HG03103 (cell line): Measurements from ENCODE around the gene KLF5.
"Not testable (repeated sequence)": the region's sequence is repeated elsewhere in the genome, so short reads cannot be mapped to it uniquely, and the experiment has no call there.

ENCODE experiments used
- ATAC-seq: cut with Tn5 transposase; IDR thresholded peaks from one replicate; pipeline ENCODE4 v1.9.1; 2021; ENCODE audit warnings: low read depth; ENCODE audit not compliant: unreplicated experiment

Gene KLF5

GRCh38 chr13:73082471-73082870 lies 23.7 kb downstream of the KLF5 start:
- no peak for ATAC-seq

DNA sequence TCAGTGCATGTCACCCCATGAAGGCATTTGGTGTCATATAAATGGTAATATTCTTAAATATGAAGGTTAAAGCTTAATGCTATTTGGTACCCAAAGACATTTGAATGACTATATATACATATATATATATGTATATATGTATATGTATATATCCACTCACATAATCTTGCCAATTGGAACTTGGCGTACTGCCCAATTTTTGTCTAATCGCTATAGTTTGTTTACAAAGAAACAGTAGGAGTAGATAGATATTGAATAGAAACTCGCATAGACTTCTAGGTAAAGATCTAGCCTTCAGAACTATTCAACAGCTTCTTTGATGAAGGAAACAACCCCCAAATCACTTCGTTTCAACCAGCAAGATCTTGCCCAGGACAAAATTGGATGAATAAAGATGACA lies 24.1 kb downstream of the KLF5 start:
- ATAC-seq: no peak

GRCh38 chr13:73088332-73088935 lies 29.6 kb downstream of the KLF5 start:
- ATAC-seq: no peak

DNA sequence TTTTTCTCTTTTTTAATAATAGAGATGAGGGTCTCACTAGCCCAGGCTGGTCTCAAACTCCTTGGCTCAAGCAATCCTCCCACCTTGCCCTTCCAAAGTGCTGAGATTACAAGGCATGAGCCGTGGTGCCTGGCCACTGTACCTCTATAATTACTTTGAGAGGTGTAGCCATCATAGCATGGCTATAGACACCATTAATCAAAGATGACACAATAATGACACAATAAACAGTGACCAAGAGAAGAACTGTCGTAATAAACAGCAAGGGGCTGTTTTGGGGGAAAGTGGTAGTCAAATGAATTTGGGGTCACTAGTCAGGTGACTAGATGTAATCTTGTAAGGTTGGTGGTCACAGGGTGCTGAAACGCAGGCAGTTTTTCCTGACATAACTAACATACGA lies 30.4 kb downstream of the KLF5 start:
- ATAC-seq: no peak

- ATAC-seq: no peak
Observed at GRCh38 chr13:73090116-73090822, 31.5 kb downstream of the KLF5 start.

- ATAC-seq: no peak
Observed at GRCh38 chr13:73090823-73091187, 32.0 kb downstream of the KLF5 start.

DNA sequence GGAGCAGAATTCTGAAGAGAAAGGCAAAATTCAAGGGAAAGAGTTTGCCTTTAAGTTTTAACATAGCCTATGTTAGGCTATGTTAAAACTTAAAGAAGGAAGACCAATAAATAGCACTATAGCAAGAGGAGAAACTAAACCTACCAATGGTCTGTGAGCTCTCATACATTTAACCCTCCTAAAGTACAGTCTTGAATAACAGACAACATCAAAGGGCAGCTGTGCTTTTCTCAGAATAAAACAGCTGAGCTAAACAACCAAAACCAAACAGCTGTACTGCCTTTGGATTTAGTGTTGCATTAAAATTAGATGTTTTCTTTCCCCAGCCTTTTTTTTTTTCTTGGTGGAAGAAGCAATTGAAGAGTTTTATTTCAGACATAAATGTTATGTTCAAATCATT lies 34.0 kb downstream of the KLF5 start:
- no peak for ATAC-seq

- ATAC-seq: no peak
Observed at GRCh38 chr13:73096173-73096572, 37.4 kb downstream of the KLF5 start.

DNA sequence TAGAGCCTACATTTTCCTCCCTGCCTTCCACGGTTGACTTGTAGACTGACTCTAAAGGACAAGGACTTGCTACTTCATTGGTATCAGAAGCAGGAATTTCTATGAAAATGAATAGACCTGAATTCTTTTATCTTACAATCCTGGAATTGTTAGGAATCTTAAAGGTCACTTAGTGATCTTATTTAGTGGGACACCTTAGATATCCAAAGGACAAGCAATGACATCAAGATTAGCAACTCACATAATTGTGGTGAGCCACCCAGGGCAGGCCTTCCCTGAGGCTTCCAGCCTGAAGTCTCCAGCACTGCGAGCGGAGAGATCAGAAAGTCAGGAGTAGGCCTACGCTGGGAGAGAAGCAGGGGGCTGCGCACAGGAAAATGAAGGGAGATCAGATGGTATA lies 37.8 kb downstream of the KLF5 start:
- no peak for ATAC-seq

- ATAC-seq: not testable (repeated sequence)
Observed at GRCh38 chr13:73100781-73101180, 42.0 kb downstream of the KLF5 start.

DNA sequence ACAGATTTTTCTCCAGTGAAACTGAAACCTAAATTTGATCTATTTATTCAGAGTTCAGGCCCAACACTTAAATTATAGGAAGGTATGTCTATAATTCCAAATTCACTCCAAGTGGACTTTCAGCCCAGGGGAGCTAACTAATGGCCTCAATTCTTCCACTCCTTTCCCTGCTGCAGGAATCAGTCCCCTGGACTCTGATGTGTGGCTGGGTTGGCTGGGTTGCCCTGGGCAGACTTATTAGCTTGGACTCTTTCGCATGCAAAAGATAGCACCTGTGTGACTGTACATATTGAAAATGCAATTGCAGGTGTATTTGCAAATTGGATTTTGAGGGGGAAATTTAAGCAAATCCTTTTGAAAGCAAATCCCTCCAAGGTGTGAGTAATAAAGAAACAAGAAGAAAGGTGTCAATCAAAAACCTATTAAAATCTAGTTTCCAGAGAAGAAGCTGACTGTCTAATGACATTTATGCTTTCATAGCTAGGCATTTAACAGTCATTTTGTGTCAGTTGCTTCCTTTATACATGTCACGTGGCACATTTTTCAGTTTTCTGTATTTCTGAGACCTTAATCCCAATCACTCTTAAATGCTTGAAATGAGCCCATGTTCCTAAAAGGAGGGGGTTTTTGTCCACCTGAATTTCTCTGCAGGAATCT lies 42.7 kb downstream of the KLF5 start:
- ATAC-seq: no peak

DNA sequence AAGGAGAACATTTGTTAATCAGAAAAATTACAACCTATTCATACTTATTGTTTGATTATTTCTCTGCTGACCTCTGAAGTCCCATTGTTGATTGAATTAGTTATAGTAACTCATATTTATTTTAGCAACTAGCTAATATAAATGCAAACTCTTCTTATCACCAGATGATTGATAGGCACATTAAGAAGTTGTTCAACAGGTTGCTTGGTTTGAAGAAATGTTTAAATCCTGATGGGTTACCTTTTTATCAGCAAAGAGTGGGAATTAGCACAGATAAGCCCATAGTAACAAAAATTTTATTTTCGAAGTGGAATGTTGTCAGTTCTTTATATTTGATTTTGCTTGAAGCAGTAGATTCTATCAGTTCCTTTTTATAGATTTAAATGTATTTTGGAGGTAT lies 44.4 kb downstream of the KLF5 start:
- no peak for ATAC-seq

DNA sequence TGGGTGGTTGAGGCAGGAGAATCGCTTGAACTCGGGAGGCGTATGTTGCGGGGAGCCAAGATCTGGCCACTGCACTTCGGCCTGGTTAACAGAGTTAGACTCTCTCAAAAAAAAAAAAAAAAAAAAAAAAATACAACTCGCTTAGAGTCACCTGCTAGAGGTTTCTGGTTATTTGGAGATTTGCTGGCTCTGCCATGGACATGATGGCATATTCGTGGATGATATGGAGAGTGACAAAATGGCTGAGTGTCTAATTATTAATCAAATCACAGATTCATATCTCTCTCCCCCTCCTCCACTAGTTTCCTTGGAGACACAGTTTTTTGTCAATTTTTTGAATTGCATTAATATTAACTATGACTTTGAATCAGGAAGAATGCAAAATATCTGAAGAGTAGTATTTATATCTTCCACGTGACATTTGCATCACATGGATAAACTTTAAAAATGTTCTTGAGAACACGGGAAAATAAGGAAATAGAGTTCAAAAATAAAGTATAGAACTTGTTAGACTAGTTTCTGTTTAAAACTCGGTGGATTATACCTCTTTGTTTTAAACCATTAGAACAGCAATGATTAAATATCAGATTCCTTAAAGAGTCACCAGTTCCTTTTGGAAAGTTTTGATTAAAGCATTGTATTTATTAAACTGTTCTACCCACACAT lies 47.8 kb downstream of the KLF5 start:
- ATAC-seq: no peak

GRCh38 chr13:73107481-73107880 lies 48.7 kb downstream of the KLF5 start:
- no peak for ATAC-seq

DNA sequence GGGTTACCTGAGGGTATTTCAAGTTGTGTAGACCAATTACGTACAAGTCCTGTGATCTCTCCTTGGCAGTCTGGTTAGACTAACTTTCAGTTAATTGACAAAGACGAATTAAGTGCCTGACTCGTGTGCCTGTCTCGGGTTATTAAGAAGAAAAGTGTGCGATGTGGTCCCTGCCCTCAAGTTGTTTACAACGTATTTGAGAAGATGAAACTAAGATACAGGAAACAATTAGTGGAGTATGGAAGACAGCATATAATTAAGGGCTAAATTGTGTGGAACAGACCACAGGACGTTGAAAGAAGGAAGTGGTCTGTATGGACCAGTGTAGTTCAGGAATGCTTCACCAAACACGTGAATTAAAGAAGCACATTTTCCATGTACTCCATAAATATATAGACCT lies 49.2 kb downstream of the KLF5 start:
- no peak for ATAC-seq

- ATAC-seq: no peak
Observed at GRCh38 chr13:73109288-73109899, 50.6 kb downstream of the KLF5 start.

DNA sequence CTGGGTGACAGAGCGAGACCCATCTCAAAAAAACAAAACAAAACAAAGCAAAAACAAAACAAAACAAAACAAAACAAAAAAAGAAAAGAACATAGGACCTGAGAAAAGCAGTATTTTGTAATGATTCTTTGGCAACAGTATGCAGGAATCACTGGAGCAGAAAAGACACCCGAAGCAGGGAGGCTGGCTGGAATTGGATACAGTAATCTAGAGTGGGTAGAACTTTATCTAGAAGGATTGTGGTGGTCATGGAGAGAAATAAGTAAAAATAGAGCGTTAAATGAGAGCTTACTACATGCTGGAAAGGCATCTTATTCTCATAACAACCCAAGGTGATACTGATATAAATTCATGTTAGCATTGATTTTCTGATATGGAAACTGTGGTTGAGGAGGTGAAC lies 51.2 kb downstream of the KLF5 start:
- no peak for ATAC-seq

DNA sequence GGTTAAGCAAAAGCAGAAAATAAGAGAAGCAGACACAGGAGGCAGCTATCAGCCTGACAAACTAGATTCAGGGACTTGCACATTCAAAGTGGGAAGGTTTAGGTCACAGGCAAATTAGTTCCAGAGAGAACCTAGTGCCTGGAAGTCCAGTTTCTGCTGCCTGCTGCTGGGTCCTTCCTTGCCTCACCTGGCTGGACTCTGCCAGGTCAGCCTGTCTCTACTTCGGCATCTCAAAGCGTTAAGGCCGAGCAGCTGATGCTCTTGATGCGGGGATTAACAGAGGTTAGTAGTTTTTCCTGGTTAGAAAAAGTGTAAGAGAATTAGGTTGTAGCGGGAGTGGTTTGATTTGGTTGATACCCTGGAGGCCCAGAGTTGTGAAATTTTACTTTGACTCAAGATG lies 52.0 kb downstream of the KLF5 start:
- no peak for ATAC-seq

GRCh38 chr13:73111331-73111730 lies 52.5 kb downstream of the KLF5 start:
- no peak for ATAC-seq

DNA sequence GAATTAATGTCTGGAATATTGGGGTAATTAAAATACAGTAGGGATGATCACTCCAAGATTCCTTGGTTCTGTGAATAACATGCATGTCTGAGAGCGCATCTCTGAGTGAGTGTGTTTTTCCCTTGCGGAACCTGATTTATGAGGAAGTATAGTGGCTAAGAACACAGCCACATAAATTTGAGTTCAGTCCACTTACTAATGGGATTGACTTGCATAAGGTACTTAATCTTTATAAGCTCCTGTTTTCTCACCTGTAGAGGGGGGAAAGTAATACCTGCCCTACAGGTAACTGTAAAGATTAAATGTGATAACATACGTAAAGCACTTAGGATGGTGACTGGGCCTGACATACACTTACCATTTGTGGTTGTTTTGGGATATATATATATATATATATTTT lies 60.8 kb downstream of the KLF5 start:
- ATAC-seq: no peak
